Islet precursor cell (in vitro differentiated cells): ENCODE results near the gene ASB14.

ENCODE experiments used
- DNase-seq: peaks from one replicate; pipeline ENCODE4 v3.0.0-alpha.2; 2018

The ASB14 gene

GRCh38 chr3:57257678-57258077 lies 34.8 kb downstream of the ASB14 start:
- no peak for DNase-seq

- no peak for DNase-seq
Measured at GRCh38 chr3:57256844-57257243, 35.6 kb downstream of the ASB14 start.

GRCh38 chr3:57252404-57252803 lies 40.1 kb downstream of the ASB14 start:
- DNase-seq: no peak

- DNase-seq: no peak
Measured at GRCh38 chr3:57244946-57245345, 47.5 kb downstream of the ASB14 start.

GRCh38 chr3:57234613-57235575 lies 57.6 kb downstream of the ASB14 start:
- DNase-seq: no peak

GRCh38 chr3:57233799-57234198 lies 58.7 kb downstream of the ASB14 start:
- DNase-seq: no peak

- DNase-seq: no peak
Measured at GRCh38 chr3:57230006-57230405, 62.5 kb downstream of the ASB14 start.

GRCh38 chr3:57227930-57228751 lies 64.3 kb downstream of the ASB14 start:
- peak; percentile 56 for DNase-seq

- DNase-seq: peak; percentile 98
Measured at GRCh38 chr3:57227204-57227929, 65.1 kb downstream of the ASB14 start, which contains the start of gene APPL1. Gene APPL1 (plus strand): TSS chr3:57227729. CDS start chr3:57227884, 155 bp downstream.

GRCh38 chr3:57226176-57226575 lies 66.3 kb downstream of the ASB14 start:
- no peak for DNase-seq

GRCh38 chr3:57224856-57225255 lies 67.6 kb downstream of the ASB14 start:
- DNase-seq: no peak

- DNase-seq: no peak
Measured at GRCh38 chr3:57221883-57222282, 70.6 kb downstream of the ASB14 start.
